WERI-Rb-1 (cell line): ENCODE measurements around the gene TRIM47.

Source experiments
- DNase-seq: peaks from one replicate; pipeline ENCODE4 v3.0.0-alpha.2; 2020
- H3K27ac ChIP-seq: fragments of 250-450 bp; sonication (Bioruptor Pico); 2 replicates; pipeline ENCODE4 v1.5.1; 2020; ENCODE audit warnings: mild to moderate bottlenecking, moderate library complexity
- H3K27me3 ChIP-seq: fragments of 250-450 bp; sonication (Bioruptor Pico); 2 replicates; pipeline ENCODE4 v1.5.1; 2021; ENCODE audit warnings: mild to moderate bottlenecking, low read depth, moderate library complexity; ENCODE audit not compliant: insufficient read depth, severe bottlenecking
- H3K36me3 ChIP-seq: fragments of 250-450 bp; sonication (Bioruptor Pico); 2 replicates; pipeline ENCODE4 v1.5.1; 2020; ENCODE audit warnings: mild to moderate bottlenecking, moderate library complexity
- H3K4me3 ChIP-seq: 2 replicates; pipeline ENCODE4 v1.5.1; 2011; ENCODE audit warnings: low read depth, mild to moderate bottlenecking, control low read depth, low read length
- H3K9me3 ChIP-seq: fragments of 250-450 bp; sonication (Bioruptor Pico); 2 replicates; pipeline ENCODE4 v1.5.1; 2021; ENCODE audit warnings: mild to moderate bottlenecking, moderate library complexity; ENCODE audit not compliant: severe bottlenecking
- CTCF ChIP-seq: IDR thresholded peaks from 2 replicates; pipeline ENCODE4 v1.5.1; 2011; ENCODE audit warnings: low read depth, mild to moderate bottlenecking, control low read depth, inconsistent platforms, low read length

The TRIM47 gene

GRCh38 chr17:75850928-75851692, 27.3 kb downstream of the TRIM47 start:
- TF ChIP-seq CTCF: no peak
- no peaks in the 10 kb centered on the region for H3K9me3 ChIP-seq

DNA sequence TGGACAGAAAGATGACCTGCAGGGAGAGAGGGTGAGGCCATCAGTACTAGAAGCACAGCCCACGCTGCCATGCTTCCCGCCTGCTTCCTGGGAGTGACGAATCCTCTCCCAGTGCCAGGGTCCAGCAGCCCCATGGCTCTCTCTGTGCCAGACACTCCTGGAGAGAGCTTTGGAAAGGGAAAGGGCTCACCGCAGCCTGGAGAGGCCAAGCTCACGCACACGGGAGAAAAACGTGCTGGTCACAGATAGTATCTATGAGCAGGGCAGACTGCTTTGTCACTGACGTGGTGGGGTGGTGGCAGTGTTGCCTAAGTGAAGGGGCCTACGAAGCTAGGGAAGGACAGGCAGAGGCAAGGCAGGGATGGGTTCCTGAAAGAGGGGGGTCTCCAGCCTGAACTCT, 28.7 kb downstream of the TRIM47 start:
- H3K27me3 ChIP-seq: no peaks in the 10 kb centered on the region
- H3K36me3 ChIP-seq: peaks cover 71% of the 10 kb centered on the region
- no peak for DNase-seq
- H3K9me3 ChIP-seq: no peaks in the 10 kb centered on the region
- no peak for TF ChIP-seq CTCF
- no peak overlapping the region for H3K4me3 ChIP-seq
- H3K27ac ChIP-seq: no peak overlapping the region

More at GRCh38 chr17:75850928-75851692, 27.3 kb downstream of the TRIM47 start:
- Histone ChIP-seq H3K27ac (no peak overlapping the region), H3K4me3 (no peak overlapping the region), H3K27me3 (no peaks in the 10 kb centered on the region), H3K36me3 (peaks cover 64% of the 10 kb centered on the region)
- no peak for DNase-seq

DNA sequence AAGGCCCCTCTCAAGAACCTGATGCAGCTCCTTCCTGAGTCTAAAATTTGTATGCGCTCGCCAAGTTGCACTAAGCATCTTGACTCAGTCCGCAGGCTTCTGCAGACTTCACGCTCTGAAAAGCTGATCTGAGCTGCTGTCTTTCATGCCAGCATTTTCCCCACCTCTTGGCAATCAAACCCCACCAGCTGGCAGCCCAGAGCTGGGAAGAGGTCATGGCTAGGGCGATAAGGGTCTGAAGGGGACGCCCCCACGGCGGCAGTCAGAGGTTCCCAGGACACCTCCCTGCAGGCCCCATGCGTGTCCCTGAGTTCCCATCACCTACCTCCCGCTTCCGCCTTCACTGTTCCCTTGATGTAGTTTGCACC, 29.1 kb downstream of the TRIM47 start:
- Histone ChIP-seq H3K36me3 (peaks cover 71% of the 10 kb centered on the region), H3K9me3 (no peaks in the 10 kb centered on the region), H3K4me3 (no peak overlapping the region), H3K27me3 (no peaks in the 10 kb centered on the region), H3K27ac (no peak overlapping the region)
- no peak for TF ChIP-seq CTCF
- DNase-seq: no peak

DNA sequence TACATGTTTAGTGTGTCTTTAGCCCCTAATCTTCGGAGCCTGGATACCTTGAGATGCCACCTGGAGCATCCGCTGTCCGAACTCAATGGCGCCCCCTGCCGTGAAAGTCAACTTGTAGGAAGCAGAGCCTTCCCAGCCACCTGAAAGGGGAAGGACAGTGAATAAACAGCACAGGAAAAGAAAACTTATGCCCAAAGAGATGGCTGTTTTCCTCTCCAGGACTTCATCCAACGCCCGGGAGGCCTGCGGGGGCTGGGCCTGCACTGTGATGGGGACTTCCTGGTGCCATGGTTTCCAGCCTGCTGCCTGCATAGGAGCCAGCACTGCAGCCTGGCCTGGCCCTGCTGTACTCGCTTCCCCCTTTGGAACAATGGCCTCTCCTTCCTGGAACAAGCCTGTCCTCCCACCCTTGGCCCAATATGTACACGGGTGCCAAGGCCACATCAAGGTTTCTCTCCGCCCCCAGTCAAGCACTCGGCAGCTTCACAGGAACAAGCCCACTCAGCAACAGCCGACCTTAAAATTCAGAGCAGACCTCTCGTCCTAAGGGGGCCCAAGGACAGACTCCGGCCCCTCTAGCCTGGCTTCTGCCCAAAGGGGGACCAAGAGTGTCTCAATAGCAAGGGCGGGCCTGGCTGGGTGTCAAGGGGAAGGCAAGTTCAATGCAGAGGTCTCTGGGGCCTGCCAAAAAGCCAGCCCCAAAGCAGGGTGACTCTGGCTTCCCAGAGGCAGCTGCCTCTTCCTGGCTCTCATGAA, 29.7 kb downstream of the TRIM47 start:
- H3K27ac ChIP-seq: no peak overlapping the region; the same call in 1 of the 2 replicates
- H3K4me3 ChIP-seq: no peak overlapping the region
- peak; percentile 87 for TF ChIP-seq CTCF
- H3K27me3 ChIP-seq: no peaks in the 10 kb centered on the region
- no peaks in the 10 kb centered on the region for H3K9me3 ChIP-seq
- peaks cover 71% of the 10 kb centered on the region for H3K36me3 ChIP-seq
- DNase-seq: peak; percentile 94

- H3K27ac ChIP-seq: no peak overlapping the region
- no peak overlapping the region for H3K4me3 ChIP-seq
- H3K27me3 ChIP-seq: no peaks in the 10 kb centered on the region
- no peaks in the 10 kb centered on the region for H3K9me3 ChIP-seq
- no peak for DNase-seq
- no peak for TF ChIP-seq CTCF
- H3K36me3 ChIP-seq: peaks cover 70% of the 10 kb centered on the region
Measured at GRCh38 chr17:75847614-75848522, 30.5 kb downstream of the TRIM47 start.
